Liver (tissue), 3 donors: ENCODE data around the gene FGF19.

Experiments used
- CTCF ChIP-seq: fragments of 150-350 bp; IDR thresholded peaks from 2 replicates; pipeline ENCODE4 v1.5.1; 2017; ENCODE audit warnings: improper control_type of control experiment, low read depth, low read length; ENCODE audit not compliant: missing input control
- FOXA1 ChIP-seq: IDR thresholded peaks from 2 replicates; pipeline ENCODE4 v1.6.1; 2016; ENCODE audit warnings: antibody characterized with exemption
- GABPA ChIP-seq, 2 donors: IDR thresholded peaks in 1 of 2; conservative IDR thresholded peaks in 1 of 2; 2 replicates each; pipeline ENCODE4 v1.6.1; 2016; ENCODE audit warnings: antibody characterized with exemption in 2 of 2, mild to moderate bottlenecking in 1 of 2, moderate library complexity in 1 of 2
- HNF4G ChIP-seq: IDR thresholded peaks from 2 replicates; pipeline ENCODE4 v1.6.1; 2016; ENCODE audit warnings: antibody characterized with exemption
- JUND ChIP-seq, 2 donors: IDR thresholded peaks; 2 replicates each; pipeline ENCODE4 v1.6.1; 2016; ENCODE audit warnings: antibody characterized with exemption in 2 of 2
- MAX ChIP-seq: IDR thresholded peaks from 2 replicates; pipeline ENCODE4 v1.6.1; 2016; ENCODE audit warnings: antibody characterized with exemption
- RAD21 ChIP-seq, 2 donors: IDR thresholded peaks; 2 replicates each; pipeline ENCODE4 v1.6.1; 2016; ENCODE audit warnings: antibody characterized with exemption in 2 of 2, mild to moderate bottlenecking in 2 of 2
- REST ChIP-seq: IDR thresholded peaks from 2 replicates; pipeline ENCODE4 v1.6.1; 2016; ENCODE audit warnings: antibody characterized with exemption, mild to moderate bottlenecking
- RXRA ChIP-seq, 2 donors: IDR thresholded peaks; 2 replicates each; pipeline ENCODE4 v1.6.1; 2017 to 2018; ENCODE audit warnings: antibody characterized with exemption in 2 of 2, mild to moderate bottlenecking in 1 of 2
- SP1 ChIP-seq: IDR thresholded peaks from 2 replicates; pipeline ENCODE4 v1.6.1; 2018; ENCODE audit warnings: antibody characterized with exemption, mild to moderate bottlenecking
- TAF1 ChIP-seq: conservative IDR thresholded peaks from 2 replicates; pipeline ENCODE4 v1.6.1; 2016; ENCODE audit warnings: antibody characterized with exemption, mild to moderate bottlenecking
- YY1 ChIP-seq: IDR thresholded peaks from 2 replicates; pipeline ENCODE4 v1.6.1; 2016; ENCODE audit warnings: antibody characterized with exemption, mild to moderate bottlenecking
- ZBTB33 ChIP-seq: IDR thresholded peaks from 2 replicates; pipeline ENCODE4 v1.6.1; 2016; ENCODE audit warnings: antibody characterized with exemption
- donor health status: healthy.
- donor health status: healthy.

GRCh38 chr11:69674267-69674885, 29.4 kb downstream of the FGF19 start:
- TF ChIP-seq RXRA (IDR thresholded peaks at IDR 0.05) (no peak), CTCF (no peak), HNF4G (no peak), REST (no peak), YY1 (no peak), GABPA (IDR thresholded peaks at IDR 0.05 in 1 of 2, conservative IDR thresholded peaks at IDR 0.05 in 1 of 2) (no peak), JUND (IDR thresholded peaks at IDR 0.05) (no peak), TAF1 (no peak), SP1 (no peak), MAX (no peak), FOXA1 (no peak), RAD21 (IDR thresholded peaks at IDR 0.05) (no peak), ZBTB33 (no peak)
